ENCODE results near the gene CD86. TPM values are rescaled to one million over a fixed set of nuclear protein-coding genes. Genes with fewer than 3 reads are reported as not detected.

Gene CD86
- total and polyA plus RNA-seq, 2 of the 8 experiments (the other 6 are each of a cell fraction or from before 2014, with no cell fraction given) = 0.12 to 0.30 TPM

GRCh38 chr3:122074621-122075265 lies 19.6 kb downstream of the CD86 start (continued):
- TF ChIP-seq RXRA (IDR thresholded peaks at IDR 0.05; ENCODE audit: insufficient read depth, low read depth, low read length) (no peak), CEBPB (IDR thresholded peaks at IDR 0.05; ENCODE audit: low read depth, low read length) (no peak), CHD1 (IDR thresholded peaks at IDR 0.05; ENCODE audit: low read depth, low read length) (no peak), E2F6 (IDR thresholded peaks at IDR 0.05) (no peak), RAD21 (IDR thresholded peaks at IDR 0.05 in 1 of 2, conservative IDR thresholded peaks at IDR 0.05 in 1 of 2; ENCODE audit: low read depth in 2 of 2, low read length in 2 of 2) (no peak), CBX5 (IDR thresholded peaks at IDR 0.05; ENCODE audit: low read depth, low read length) (no peak), PHF8 (conservative IDR thresholded peaks at IDR 0.05; ENCODE audit: low read depth, low read length) (no peak)
